Upper lobe of right lung (tissue), 1 donor: Measurements from ENCODE around the gene MAP3K7CL. TPM values are rescaled to one million over a fixed set of nuclear protein-coding genes. Genes with fewer than 3 reads are reported as not detected.

Experiments used
- ATAC-seq: fragments of 200-7000 bp; cut with Tn5 transposase; one replicate; pipeline ENCODE4 v1.9.1; 2020; ENCODE audit warnings: mild to moderate bottlenecking, moderate library complexity
- DNase-seq: peaks from one replicate; pipeline ENCODE4 v3.0.0-alpha.2; 2020
- H3K27ac ChIP-seq: fragments of 200-600 bp; one replicate; pipeline ENCODE4 v1.8.0; 2022
- H3K27me3 ChIP-seq: fragments of 200-600 bp; one replicate; pipeline ENCODE4 v1.8.0; 2022; ENCODE audit warnings: mild to moderate bottlenecking
- H3K36me3 ChIP-seq: fragments of 200-600 bp; one replicate; pipeline ENCODE4 v1.8.0; 2022
- H3K4me1 ChIP-seq: fragments of 200-600 bp; one replicate; pipeline ENCODE4 v1.8.0; 2022
- H3K4me3 ChIP-seq: fragments of 200-600 bp; one replicate; pipeline ENCODE4 v1.8.0; 2022; ENCODE audit warnings: mild to moderate bottlenecking
- H3K9me3 ChIP-seq: fragments of 200-600 bp; one replicate; pipeline ENCODE4 v1.8.0; 2022
- intact Hi-C: fragments of 100-400 bp; cut with DNase I; formaldehyde crosslinking; loops from one replicate; pipeline ENCODE4 v1.11.0; 2022
- total RNA-seq: library from RNA; stranded (reverse); fragmentation: NEBNext Ultra II Directional; extraction: Animal tissue kit (Norgen Biotek cat#: 25700); gene quantifications from one replicate; pipeline ENCODE4 v1.2.1, GENCODE V29; 2021
- TF ChIP-seq, protein P1 (sequence below): fragments of 200-600 bp; IDR thresholded peaks from one replicate; pipeline ENCODE4 v1.8.0; 2022; ENCODE audit warnings: antibody characterized with exemption
- donor health status: DM: no; HTN: yes; CAD: no; lungs with severe emphysema.

Gene MAP3K7CL
- total RNA-seq, 1 donor from 2014 or later = 7.6 TPM

GRCh38 chr21:29172282-29172681, 41.8 kb downstream of the MAP3K7CL start:
- peaks cover 24% of the 10 kb centered on the region for H3K4me1 ChIP-seq
- H3K27me3 ChIP-seq = no peaks in the 10 kb centered on the region
- peak overlapping the region; percentile 2 for H3K27ac ChIP-seq
- DNase-seq = no peak
- ATAC-seq = peak; percentile 46
- no peaks in the 10 kb centered on the region for H3K36me3 ChIP-seq
- H3K4me3 ChIP-seq = no peak overlapping the region
- TF ChIP-seq, protein P1, sequence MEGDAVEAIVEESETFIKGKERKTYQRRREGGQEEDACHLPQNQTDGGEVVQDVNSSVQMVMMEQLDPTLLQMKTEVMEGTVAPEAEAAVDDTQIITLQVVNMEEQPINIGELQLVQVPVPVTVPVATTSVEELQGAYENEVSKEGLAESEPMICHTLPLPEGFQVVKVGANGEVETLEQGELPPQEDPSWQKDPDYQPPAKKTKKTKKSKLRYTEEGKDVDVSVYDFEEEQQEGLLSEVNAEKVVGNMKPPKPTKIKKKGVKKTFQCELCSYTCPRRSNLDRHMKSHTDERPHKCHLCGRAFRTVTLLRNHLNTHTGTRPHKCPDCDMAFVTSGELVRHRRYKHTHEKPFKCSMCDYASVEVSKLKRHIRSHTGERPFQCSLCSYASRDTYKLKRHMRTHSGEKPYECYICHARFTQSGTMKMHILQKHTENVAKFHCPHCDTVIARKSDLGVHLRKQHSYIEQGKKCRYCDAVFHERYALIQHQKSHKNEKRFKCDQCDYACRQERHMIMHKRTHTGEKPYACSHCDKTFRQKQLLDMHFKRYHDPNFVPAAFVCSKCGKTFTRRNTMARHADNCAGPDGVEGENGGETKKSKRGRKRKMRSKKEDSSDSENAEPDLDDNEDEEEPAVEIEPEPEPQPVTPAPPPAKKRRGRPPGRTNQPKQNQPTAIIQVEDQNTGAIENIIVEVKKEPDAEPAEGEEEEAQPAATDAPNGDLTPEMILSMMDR = no peak
- H3K9me3 ChIP-seq = no peaks in the 10 kb centered on the region
- intact Hi-C loops = no loop called here

DNA sequence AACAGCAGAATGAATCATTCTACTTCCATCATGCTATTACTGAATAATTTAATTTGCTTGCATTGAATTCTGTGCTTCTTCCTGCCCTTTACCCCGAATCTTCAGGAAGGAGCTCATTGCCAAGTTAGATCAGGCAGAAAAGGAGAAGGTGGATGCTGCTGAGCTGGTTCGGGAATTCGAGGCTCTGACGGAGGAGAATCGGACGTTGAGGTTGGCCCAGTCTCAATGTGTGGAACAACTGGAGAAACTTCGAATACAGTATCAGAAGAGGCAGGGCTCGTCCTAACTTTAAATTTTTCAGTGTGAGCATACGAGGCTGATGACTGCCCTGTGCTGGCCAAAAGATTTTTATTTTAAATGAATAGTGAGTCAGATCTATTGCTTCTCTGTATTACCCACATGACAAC, 44.2 kb downstream of the MAP3K7CL start:
- Histone ChIP-seq H3K27me3 (no peaks in the 10 kb centered on the region), H3K4me3 (no peak overlapping the region), H3K27ac (no peak overlapping the region), H3K9me3 (no peaks in the 10 kb centered on the region), H3K36me3 (no peaks in the 10 kb centered on the region), H3K4me1 (peaks cover 12% of the 10 kb centered on the region)
- ATAC-seq (no peak), DNase-seq (no peak)
- intact Hi-C loops = no loop called here
- TF ChIP-seq, protein P1 = no peak

DNA sequence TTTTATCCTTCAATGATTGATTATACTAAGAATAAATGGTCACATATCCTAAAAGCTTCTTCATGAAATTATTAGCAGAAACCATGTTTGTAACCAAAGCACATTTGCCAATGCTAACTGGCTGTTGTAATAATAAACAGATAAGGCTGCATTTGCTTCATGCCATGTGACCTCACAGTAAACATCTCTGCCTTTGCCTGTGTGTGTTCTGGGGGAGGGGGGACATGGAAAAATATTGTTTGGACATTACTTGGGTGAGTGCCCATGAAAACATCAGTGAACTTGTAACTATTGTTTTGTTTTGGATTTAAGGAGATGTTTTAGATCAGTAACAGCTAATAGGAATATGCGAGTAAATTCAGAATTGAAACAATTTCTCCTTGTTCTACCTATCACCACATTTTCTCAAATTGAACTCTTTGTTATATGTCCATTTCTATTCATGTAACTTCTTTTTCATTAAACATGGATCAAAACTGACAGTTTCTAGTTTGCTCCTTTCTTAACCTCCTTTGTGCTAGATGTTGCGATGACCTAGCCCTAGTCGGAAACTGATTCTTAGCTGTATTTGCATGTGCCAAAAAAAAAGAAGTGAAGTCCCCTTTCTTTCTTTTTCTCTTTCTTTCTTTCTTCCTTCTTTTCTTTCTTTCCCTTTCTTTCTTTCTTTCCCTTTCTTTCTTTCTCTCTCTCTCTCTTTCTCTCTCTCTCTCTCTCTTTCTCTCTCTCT, 45.1 kb downstream of the MAP3K7CL start:
- H3K9me3 ChIP-seq = no peaks in the 10 kb centered on the region
- no peaks in the 10 kb centered on the region for H3K27me3 ChIP-seq
- TF ChIP-seq, protein P1 = no peak
- DNase-seq (no peak), ATAC-seq (peak; percentile 26)
- peaks cover 12% of the 10 kb centered on the region for H3K4me1 ChIP-seq
- H3K36me3 ChIP-seq = no peaks in the 10 kb centered on the region
- H3K27ac ChIP-seq = peak overlapping the region; percentile 6
- H3K4me3 ChIP-seq = no peak overlapping the region
- intact Hi-C loops = no loop called here

DNA sequence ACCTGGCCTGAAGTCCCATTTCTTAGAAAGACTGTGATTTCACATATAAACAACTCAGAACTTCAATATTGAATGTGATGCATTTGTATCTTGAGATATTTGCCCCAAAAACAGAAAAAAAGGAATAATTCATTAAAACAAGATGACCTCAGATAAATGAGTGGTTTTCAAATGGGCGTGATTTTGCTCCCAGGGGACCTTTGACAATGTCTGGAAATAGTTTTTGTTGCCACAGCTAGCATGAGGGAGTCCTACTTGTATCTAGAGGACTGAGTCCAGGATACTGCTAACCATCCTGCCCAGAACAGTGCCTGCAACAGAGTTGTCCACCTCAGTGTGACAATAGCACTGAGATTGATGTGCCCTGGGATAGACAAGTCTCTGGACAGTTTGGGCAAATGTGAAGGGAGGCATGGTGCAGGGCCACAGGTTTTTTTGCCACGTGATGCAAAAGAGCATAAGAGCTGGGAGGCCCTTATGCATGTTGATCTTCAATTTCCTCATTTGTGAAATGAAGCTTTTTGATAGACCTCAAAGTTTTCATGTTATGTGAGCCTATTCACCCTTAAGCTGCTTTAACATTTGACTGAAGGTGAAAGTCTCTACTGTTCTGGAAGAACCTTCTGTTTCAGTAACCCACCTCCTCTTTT, 46.2 kb downstream of the MAP3K7CL start:
- intact Hi-C loops = no loop called here
- Histone ChIP-seq H3K4me3 (no peak overlapping the region), H3K9me3 (no peaks in the 10 kb centered on the region), H3K27ac (no peak overlapping the region), H3K27me3 (no peaks in the 10 kb centered on the region), H3K36me3 (no peaks in the 10 kb centered on the region), H3K4me1 (peaks cover 12% of the 10 kb centered on the region)
- DNase-seq = no peak
- peak; percentile 38 for ATAC-seq
- TF ChIP-seq, protein P1 = no peak

GRCh38 chr21:29177800-29178199, 47.4 kb downstream of the MAP3K7CL start:
- no peak for DNase-seq
- H3K4me1 ChIP-seq = peaks cover 19% of the 10 kb centered on the region
- TF ChIP-seq, protein P1 = no peak
- H3K27me3 ChIP-seq = no peaks in the 10 kb centered on the region
- H3K36me3 ChIP-seq = no peaks in the 10 kb centered on the region
- H3K4me3 ChIP-seq = no peak overlapping the region
- no peak overlapping the region for H3K27ac ChIP-seq
- ATAC-seq = no peak
- no peaks in the 10 kb centered on the region for H3K9me3 ChIP-seq
- intact Hi-C loops = no loop called here
